GM12872 (cell line): ENCODE data around the gene G2E3.
A peak's percentile ranks its signal among the peaks of the same experiment; 100 is the strongest.

Experiments used
- CTCF ChIP-seq: IDR thresholded peaks from 3 replicates; pipeline ENCODE4 v1.5.1; 2011; ENCODE audit warnings: low read depth, mild to moderate bottlenecking, low read length, moderate library complexity; ENCODE audit not compliant: insufficient read depth

G2E3 gene

GRCh38 chr14:30558675-30559555 lies at the start of gene G2E3:
Gene G2E3, plus strand, starts transcription at chr14:30559158. Its CDS starts 21,922 bp downstream, at chr14:30581080.
- TF ChIP-seq CTCF, result no peak

GRCh38 chr14:30517737-30518136 lies 41.2 kb upstream of the G2E3 start:
- TF ChIP-seq CTCF, result no peak

GRCh38 chr14:30518867-30519560 lies 39.9 kb upstream of the G2E3 start:
- no peak for TF ChIP-seq CTCF

GRCh38 chr14:30519961-30520360 lies 39.0 kb upstream of the G2E3 start:
- no peak for TF ChIP-seq CTCF

GRCh38 chr14:30520536-30520935 lies 38.4 kb upstream of the G2E3 start:
- no peak for TF ChIP-seq CTCF

GRCh38 chr14:30521899-30522736 lies 36.8 kb upstream of the G2E3 start:
- peak; percentile 72 for TF ChIP-seq CTCF

GRCh38 chr14:30525833-30526232 lies 33.1 kb upstream of the G2E3 start:
- no peak for TF ChIP-seq CTCF
